Endometrial microvascular endothelial cells (primary cell): ENCODE measurements around the gene PRKRIP1. TPM values are rescaled to one million over a fixed set of nuclear protein-coding genes. Genes with fewer than 3 reads are reported as not detected.
"Not testable (repeated sequence)": the region's sequence is repeated elsewhere in the genome, so short reads cannot be mapped to it uniquely, and the experiment has no call there.

ENCODE experiments used
- in situ Hi-C: cut with HindIII; loops from 2 replicates; pipeline ENCODE4 v1.10.0; 2017; ENCODE audit warnings: low sequenced_read_pairs, low pct_unique_long_range_greater_than_20kb; ENCODE audit errors: inconsistent ontology term
- total RNA-seq: library from RNA; depleted of rRNA; stranded (reverse); fragments of >200 nt; gene quantifications from one replicate; pipeline ENCODE4 v1.2.3, GENCODE V29; 2015; ENCODE audit errors: inconsistent ontology term

The PRKRIP1 gene
- total RNA-seq, 1 donor from 2014 or later, result 5.6 TPM

DNA sequence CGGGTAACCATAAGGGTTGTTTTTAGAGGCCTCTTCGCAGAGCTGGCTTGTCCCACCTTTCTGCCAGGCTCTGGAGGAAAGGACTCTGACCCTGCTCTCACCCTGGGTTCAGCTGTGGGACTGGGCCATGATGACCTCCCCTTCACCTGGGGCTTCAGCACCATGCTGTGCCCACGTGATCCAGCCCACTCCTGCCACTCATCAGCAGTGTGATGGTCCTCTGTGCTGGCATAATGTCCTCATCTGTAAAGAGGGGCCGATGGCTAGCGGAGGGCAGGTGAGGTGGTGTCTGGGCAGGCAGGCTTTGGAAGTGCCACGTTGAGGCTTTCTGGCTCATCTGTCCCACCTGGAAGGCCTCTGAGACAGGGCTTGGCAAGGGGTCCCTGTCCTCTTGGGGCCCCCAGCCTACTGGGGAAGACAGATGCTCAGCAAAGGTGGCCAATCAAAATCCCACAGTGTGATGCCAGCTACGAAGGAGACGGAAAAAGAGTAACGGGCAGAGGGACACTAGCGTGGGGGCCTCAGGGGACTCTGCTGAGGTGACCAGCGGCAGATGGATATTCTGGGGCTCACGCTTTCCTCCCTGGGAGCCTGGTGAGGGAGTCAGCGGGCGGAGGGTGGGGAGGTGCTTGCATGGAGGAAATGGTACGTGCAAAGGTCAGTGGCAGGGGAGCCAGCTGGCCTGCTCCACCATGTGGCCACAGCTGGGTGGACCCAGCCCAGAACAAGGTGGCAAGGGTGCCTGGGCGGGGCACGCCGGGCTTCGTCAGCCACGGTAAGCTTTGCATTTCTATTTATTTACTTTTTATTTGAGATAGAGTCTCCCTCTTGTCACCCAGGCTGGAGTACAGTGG is 74.0 kb downstream of the PRKRIP1 start:
- in situ Hi-C loops, result no loop called here

DNA sequence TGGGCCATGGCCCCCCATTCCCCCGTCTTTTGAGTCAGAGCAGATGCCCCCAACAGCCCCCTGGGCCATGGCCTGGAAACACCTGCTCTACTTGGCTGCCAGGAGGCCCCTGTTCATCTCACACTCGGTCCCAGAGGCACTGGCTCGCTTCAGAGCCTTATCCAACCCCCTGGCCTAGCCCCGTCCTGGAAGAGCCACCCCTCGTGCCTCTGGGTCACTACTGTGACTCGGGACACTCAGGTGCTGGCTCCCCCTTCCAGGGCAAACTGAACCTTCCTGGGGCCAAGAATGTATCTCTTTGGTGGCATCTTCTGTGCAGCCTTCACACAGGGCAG is 75.6 kb downstream of the PRKRIP1 start:
- in situ Hi-C loops, result no loop called here

DNA sequence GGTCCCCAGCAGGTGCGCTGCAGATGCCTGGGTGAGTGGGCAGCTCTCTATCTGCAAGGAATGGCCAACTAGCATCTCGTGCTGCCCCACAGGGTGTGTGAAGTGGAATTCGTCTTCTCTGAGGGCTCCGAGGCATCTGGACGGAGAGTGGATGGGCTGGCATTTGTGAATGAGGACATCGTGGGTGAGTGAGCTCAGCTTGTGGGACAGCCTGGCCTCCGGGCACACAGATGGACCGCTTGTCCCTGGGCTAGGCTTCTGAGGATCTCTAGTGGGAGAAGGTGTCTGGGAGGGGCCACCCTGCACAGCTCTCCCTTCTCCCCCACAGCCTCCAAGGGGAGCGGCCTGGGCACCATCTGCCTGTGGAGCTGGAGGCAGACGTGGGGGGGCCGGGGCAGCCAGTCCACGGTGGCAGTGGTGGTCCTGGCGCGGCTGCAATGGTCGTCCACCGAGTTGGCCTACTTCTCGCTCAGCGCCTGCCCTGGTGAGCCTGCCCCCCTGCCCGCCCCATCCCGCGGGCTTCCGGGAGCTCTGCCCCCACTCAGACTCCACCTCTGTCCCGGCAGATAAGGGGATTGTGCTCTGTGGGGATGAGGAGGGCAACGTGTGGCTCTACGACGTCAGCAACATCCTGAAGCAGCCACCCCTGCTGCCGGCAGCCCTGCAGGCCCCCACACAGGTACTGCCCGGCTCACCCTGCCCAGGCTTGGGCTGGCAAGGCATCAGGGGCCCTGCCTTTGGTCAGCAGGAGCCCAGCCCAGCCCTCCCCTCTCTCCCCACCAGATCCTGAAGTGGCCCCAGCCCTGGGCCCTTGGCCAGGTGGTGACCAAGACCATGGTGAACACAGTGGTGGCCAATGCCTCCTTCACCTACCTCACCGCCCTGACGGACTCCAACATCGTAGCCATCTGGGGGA is 76.2 kb downstream of the PRKRIP1 start:
- in situ Hi-C loops, result no loop called here

DNA sequence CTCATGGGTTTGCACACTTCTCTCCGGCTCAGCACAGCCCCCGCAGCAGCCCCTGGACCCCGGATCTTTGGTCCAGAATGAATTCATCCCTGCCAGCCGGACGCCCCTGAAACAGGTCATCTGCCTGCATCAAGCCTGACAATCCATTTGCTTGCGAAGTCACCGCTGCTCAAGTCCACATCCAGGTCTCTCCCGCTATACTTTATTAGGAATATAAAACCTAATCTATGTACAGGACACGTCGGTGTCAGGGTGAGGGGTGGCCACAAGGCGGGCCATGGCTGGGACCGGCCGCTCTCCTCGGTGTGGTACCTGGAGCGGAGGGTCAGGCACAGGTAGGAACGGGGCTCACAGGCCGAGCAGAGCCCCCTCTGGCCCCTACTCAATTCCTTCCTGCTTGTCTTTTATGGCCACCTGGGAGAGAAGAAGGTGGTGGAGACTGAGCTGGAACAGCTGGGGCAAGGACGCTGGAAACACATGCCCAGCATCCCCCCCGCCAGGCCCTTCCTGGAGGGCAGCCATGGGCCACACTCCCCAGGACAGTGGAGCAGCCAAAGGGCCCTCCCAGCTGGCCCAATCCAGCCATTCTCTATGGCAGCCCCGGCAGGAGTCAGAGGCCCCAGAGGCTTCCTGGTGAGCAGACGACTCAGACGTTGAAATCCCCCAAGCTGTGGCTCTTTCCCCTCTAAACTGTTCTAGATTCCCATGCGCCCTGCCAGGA is 77.3 kb downstream of the PRKRIP1 start:
- in situ Hi-C loops, result no loop called here

DNA sequence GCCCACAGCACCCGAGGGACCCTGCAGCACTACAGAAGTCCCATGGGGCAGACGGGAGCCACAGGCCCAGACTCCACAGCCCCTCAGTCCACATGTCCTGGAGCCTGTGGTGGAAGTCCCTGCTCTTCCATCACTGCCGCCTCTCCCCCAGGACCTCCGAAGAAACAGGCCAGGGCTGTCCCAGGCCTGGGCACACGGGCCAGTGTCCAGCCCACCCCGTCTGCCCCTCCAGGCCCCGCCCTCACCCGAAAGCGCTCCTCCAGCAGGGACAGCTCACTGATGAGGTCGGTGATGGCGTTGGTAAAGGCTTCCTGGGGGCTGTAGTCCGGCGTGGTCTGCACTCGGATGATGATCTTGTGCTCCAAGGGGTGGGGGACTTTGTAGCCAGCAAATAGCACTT is 78.0 kb downstream of the PRKRIP1 start:
- in situ Hi-C loops, result not testable (repeated sequence)

DNA sequence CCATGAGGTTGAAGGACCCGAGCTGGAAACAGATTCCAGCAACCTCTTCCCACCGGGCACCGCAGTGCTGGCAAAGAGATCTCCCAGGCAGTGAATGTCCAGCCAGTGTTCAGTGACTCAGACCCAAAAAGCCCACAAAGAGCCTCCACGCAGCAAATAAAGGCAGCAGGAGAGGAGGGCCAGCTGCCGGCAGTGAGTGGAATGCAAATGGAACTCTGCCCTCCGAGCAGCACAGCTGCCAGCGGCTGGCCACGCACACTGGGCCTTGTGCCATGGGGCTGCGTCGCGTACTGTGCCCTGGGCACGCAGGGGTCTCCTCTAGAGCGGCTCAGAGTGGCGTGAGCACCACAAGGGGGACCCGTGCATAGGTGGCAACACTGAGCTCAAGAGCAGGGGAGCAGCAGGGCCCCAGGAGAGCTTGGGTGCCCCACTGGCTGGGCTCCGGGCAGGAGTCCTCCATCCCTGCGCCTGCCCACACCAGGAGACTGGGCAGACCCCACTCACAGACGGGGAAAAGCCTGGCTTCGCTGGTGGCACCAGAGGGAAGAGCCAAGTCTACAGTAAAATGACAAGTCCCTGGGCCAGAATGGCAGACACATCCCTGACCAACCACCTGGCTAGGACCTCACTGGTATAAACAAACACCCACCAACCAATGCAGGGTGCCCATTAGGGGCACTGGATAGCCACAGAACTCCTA is 78.7 kb downstream of the PRKRIP1 start:
- in situ Hi-C loops, result not testable (repeated sequence)

Other genes with a start within 250 kb of the PRKRIP1 start
- gene SH2B2, start 109.5 kb upstream of the PRKRIP1 start, total RNA-seq, result 0.56 TPM
- not detected for gene SPDYE6, start 39.9 kb upstream of the PRKRIP1 start, total RNA-seq
- 65.0 TPM for gene ORAI2, start 37.2 kb downstream of the PRKRIP1 start, total RNA-seq
- gene ALKBH4, start 68.5 kb downstream of the PRKRIP1 start, total RNA-seq, result 12.8 TPM
- 11.9 TPM for gene LRWD1, start 68.6 kb downstream of the PRKRIP1 start, total RNA-seq
- 7.4 TPM for gene POLR2J, start 82.6 kb downstream of the PRKRIP1 start, total RNA-seq
- 2.7 TPM for gene RASA4B, start 121.4 kb downstream of the PRKRIP1 start, total RNA-seq
- not detected for gene UPK3BL2, start 147.3 kb downstream of the PRKRIP1 start, total RNA-seq
- gene SPDYE2, start 154.9 kb downstream of the PRKRIP1 start, total RNA-seq, result not detected
- gene POLR2J3, start 176.2 kb downstream of the PRKRIP1 start, total RNA-seq, result 14.7 TPM
- 6.9 TPM for gene RASA4, start 220.4 kb downstream of the PRKRIP1 start, total RNA-seq
- 38.5 TPM for gene UPK3BL1, start 246.4 kb downstream of the PRKRIP1 start, total RNA-seq